ENCODE data around the gene CMPK1. TPM values are rescaled to one million over a fixed set of nuclear protein-coding genes. Genes with fewer than 3 reads are reported as not detected.

The CMPK1 gene
- total and polyA plus RNA-seq, 2 of the 4 experiments (the other 2 are of a cell fraction): 23.1 to 31.9 TPM

- no peak for TF ChIP-seq BHLHE40 (IDR thresholded peaks at IDR 0.05; ENCODE audit: low read depth, low read length)
These were observed 90.9 kb downstream of the CMPK1 start (continued) for GRCh38 chr1:47424336-47424982.

Other genes starting within 250 kb of the CMPK1 start
- gene CYP4A22, start 196.3 kb upstream of the CMPK1 start, total RNA-seq (2012; rRNA removed): not detected in 2 replicates
- gene CYP4A22, start 196.3 kb upstream of the CMPK1 start, polyA plus RNA-seq (2012; rRNA removed): not detected in 2 replicates
- gene PDZK1IP1, start 143.8 kb upstream of the CMPK1 start, total RNA-seq (2012; rRNA removed): not detected in 2 replicates
- gene PDZK1IP1, start 143.8 kb upstream of the CMPK1 start, polyA plus RNA-seq (2012; rRNA removed): not detected in 2 replicates
- not detected in 2 replicates for gene TAL1, start 101.6 kb upstream of the CMPK1 start, total RNA-seq (2012; rRNA removed)
- not detected in 2 replicates for gene TAL1, start 101.6 kb upstream of the CMPK1 start, polyA plus RNA-seq (2012; rRNA removed)
- gene STIL, start 19.6 kb upstream of the CMPK1 start, total RNA-seq (2012; rRNA removed): 17.2 and 19.2 TPM in 2 replicates
- 5.8 and 6.8 TPM in 2 replicates for gene STIL, start 19.6 kb upstream of the CMPK1 start, polyA plus RNA-seq (2012; rRNA removed)
- gene FOXE3, start 82.5 kb downstream of the CMPK1 start, total RNA-seq (2012; rRNA removed): not detected in 2 replicates
- gene FOXE3, start 82.5 kb downstream of the CMPK1 start, polyA plus RNA-seq (2012; rRNA removed): 0.12 TPM in 1 of 2 replicates, not detected in the other
- under 0.01 TPM in 2 replicates for gene FOXD2, start 104.3 kb downstream of the CMPK1 start, total RNA-seq (2012; rRNA removed)
- 0.03 and 0.04 TPM in 2 replicates for gene FOXD2, start 104.3 kb downstream of the CMPK1 start, polyA plus RNA-seq (2012; rRNA removed)